IPS-11a (cell line): ENCODE data around the gene SPPL3.
"Not testable (repeated sequence)": the region's sequence is repeated elsewhere in the genome, so short reads cannot be mapped to it uniquely, and the experiment has no call there.

Experiments
- H3K4me3 ChIP-seq: one replicate; pipeline ENCODE4 v1.5.1; 2013; ENCODE audit warnings: low read depth, low read length, control low read depth

SPPL3 gene

DNA sequence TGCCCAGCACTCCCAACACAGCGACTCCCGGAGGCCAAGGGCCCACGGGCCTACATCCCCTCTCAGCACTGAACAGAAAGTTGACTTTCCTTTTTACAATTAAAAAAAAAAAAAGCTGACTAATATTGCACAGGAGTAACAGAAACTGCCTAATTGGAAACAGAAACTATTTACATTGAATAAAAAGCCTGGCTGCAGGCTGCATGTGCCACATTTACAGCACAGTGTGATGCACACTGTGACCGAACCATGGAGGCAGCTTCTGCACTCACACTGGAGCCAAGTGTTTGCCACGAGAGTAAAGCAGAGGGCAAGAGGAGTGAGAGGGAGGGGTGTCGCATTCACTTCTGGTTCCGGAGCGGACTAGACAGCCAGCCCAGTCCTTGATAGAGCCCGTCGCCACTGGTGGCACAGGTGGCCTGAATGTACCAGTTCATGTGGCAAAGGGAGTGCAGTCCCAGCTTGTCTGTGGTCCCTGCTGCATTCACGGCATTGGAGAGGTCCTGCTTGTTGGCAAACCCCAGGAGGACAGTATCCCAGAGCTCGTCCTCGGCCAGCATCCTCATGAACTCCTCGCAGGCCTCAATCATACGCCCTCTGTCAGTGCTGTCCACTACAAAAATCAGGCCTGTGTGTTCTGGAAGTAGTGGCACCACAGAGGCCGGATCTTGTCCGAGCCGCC, 59.2 kb downstream of the SPPL3 start:
- H3K4me3 ChIP-seq: no peak overlapping the region

DNA sequence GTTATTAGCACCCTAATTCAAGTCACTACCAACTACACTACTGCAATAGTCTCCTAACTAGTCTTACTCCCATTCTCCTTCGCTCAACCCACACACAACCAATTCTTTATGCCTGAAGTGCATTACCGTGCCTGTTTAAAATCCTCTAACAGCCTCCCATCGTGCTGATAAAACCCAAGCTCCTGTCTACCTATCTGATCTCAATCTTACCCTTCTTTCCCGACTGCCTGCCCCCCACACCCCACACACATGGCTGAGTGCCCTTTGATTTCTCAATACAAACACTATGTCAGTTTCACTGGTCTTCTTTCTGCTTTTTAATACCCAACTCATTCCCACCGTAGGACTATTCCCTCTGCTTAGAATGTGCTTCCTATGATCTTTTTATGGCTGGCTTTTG, 59.9 kb downstream of the SPPL3 start:
- no peak overlapping the region for H3K4me3 ChIP-seq

DNA sequence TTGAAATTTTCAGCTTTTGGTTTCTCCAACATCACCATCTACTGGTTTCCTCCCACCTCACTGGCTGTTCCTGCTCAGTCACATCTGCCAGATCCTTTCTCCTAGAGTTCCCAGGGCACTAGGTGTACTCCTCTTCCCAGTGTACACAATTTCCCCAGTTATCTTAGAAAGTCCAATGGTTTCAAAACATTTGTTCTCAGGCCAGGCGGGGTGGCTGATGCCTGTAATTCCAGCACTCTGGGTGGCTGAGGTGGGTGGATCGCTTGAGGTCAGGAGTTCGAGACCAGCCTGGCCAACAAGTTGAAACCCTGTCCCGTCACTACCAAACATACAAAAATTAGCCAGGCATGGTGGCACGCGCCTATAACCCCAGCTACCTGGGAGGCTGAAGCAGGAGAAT, 60.7 kb downstream of the SPPL3 start:
- no peak overlapping the region for H3K4me3 ChIP-seq

DNA sequence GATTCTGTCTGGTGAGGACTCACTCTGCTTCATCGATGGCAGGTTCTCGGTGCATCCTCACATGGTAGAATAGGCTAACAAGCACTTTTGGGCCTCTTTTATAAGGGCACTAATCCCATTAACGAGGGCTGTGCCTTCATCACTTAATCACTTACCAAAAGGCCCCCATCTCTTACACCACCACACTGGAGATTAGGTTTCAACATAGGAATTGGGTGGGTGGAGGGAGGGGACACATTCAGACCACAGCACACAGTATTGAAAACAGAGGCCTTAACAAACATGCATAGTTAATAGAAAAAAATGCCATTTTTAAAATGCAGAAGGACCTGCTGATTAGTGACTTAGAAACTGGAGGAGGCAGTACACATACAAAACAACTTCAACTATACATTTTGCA, 61.6 kb downstream of the SPPL3 start:
- no peak overlapping the region for H3K4me3 ChIP-seq

DNA sequence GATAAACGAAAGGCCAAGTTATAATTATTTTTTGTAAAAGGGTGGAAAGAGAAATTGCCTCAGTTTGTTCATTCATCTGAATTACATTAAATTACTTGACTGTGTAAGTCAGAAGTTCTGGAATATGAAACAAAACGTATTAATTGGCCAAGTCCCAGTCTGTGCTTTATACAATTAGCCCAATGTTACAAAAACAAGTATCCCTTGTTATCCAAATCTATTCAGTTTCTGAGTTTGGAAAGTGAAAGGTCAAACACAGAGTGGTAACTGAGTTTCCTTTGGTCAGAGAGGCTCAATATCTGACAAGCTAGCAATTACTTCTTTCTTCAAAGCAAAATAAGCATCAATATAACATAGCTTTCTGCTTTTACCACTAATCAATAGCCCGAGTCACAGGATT, 62.6 kb downstream of the SPPL3 start:
- no peak overlapping the region for H3K4me3 ChIP-seq

DNA sequence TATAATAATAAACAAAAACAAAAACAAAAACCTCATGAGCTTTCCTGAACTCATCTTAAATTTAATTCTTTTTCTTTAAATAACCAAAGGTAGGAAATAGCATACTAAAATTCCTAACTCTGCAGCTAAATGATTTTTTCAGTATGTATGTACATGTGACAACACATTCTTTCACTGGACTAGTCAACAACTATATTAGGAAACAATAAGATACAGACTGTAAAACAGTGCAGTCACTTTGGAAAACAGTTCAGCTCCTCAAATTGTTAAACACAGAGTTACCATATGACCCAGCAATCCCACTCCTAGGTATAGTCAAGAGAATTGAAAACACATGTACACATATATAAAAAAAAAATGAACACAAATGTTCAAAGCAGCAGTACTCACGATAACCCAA, 64.7 kb downstream of the SPPL3 start:
- no peak overlapping the region for H3K4me3 ChIP-seq

DNA sequence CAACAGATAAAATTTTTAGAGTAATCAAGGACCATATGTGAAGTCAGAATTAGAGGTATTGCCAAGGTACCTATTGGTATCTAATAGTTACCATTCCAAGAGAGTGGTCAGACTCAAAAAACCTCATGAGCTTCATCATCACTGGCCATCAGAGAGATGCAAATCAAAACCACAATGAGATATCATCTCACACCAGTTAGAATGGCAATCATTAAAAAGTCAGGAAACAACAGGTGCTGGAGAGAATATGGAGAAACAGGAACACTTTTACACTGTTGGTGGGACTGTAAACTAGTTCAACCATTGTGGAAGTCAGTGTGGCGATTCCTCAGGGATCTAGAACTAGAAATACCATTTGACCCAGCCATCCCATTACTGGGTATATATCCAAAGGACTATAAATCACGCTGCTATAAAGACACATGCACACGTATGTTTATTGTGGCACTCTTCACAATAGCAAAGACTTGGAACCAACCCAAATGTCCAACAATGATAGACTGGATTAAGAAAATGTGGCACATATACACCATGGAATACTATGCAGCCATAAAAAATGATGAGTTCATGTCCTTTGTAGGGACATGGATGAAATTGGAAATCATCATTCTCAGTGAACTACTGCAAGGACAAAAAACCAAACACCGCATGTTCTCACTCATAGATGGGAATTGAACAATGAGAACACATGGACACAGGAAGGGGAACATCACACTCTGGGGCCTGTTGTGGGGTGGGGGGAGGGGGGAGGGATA, 65.4 kb downstream of the SPPL3 start:
- H3K4me3 ChIP-seq: not testable (repeated sequence)

DNA sequence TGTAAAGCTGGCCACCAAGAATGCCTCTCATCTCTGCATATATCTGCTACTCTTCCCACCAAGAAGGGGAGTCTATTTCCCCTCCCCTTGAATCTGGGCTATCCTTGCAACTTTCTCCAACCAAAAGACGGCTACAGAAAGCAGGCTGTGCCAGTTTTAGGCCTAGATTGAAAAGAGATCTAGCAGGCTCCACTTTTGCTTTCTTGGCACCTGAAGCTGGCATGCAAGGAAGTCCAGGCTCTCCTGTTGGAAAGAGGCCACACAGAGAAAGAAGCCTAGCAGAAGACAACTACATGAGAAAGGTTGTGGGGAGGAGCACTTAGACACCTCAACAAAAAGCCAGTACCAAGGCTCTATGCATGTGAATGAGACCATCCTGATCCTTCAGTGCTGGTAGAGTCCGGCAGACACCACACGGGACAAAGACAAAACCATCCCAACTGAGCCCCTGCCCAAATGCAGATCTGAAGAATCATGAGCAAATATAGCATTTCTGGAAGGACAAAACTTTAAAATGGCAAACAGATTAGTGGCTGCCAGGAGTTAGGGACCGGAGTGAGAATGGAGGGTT, 68.0 kb downstream of the SPPL3 start:
- H3K4me3 ChIP-seq: no peak overlapping the region

DNA sequence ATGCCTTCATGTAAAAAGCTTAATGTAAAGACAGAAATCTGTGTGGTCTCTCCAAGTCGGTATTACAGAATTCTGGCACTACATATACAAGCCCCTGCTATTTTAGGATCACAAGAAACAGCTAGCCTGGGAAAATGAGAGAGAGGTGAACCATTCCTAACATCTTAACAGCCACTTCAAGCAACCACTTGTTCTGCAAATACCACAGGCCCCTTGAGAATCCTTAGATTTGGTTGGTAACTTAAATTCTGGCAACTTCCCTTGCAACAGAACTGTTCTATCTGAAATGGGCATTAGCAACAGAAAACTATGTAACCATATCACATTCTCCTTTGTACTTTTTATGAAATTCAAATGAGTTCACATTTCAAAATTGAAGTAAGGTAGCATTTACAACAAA, 68.5 kb downstream of the SPPL3 start:
- H3K4me3 ChIP-seq: no peak overlapping the region

DNA sequence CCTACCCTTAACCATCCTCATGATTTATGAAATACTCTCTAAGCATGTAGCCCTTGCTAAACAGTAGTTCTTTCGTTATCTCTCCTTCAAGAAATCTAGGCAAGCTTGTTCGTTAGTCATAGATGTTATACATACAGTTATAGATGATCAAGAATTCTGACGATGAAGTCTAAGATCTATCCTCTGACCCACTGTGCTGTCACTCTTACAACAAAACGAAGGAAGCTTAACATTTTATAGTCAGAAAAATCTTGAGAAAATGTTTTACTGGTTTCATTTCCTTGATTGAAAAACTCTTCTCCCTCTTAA, 68.9 kb downstream of the SPPL3 start:
- H3K4me3 ChIP-seq: no peak overlapping the region

DNA sequence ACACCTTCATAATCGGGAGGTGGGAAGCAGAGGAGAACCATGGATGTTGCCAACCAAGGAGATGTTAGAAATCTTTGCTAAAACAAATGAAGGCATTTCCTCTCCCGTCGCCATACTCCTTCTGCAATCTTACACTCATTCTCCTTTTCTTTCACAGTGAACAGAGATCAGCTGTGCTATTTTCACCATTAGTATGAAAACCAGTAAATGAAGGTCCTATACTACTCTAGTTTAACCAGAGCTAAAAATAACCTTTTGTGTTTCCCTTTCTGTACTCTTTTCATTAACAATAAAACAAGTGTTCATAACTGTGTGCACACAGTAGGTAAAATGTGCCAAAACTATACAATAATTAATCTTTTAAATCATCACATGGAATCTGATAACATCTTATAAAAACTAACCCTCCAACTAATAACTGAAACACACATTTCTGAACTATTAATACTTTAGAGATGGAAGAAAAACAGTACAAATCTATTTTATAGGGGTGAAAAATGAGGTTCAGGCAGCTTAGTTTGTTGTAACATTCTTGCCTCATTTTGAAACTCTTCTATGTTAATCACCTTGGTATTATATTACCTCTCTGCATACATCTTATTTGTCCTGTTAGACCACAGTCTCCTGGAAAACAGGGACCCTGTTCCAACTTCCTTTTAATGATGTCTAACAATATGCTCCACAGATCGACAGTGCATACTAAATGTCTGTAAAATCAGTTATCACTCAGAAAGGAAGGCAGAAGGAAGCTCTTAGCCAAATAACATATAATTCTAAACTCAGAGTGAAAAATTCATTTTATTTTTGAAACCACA, 69.5 kb downstream of the SPPL3 start:
- no peak overlapping the region for H3K4me3 ChIP-seq

DNA sequence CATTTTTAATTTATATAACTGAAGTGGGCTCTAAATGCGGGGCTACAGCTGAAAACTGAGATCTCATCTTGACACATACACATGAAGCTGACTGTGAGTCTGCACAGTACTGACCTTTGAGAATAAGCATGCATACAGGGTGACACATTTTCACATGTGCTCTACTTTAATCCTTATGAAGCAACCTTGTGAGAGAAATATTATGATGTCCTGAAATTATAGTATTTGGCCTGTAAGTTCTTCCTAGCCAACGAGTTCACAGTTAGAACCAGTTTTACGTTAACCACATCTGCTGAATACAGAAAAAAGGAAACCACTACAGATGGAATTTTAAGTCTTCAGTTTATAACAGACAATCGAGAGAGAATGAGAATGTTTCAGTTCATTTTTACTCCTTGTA, 70.3 kb downstream of the SPPL3 start:
- no peak overlapping the region for H3K4me3 ChIP-seq

DNA sequence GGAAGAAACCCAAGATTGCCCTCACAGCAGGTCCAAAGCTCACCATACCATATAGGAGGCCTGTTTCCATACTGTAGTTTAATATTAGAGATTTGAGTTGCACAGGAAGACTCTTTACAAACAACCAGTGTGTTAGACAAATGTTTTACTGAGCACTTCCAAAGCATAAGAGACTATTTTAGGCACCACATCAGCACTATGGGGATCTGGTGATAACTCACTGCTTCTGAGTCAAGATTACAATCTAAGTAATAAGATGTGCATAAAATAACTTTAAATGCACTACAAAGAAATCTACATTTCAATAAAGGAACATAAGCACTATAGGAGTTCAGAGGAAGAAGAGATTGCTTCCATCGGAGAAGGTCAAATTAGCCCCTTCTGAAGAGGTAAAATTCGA, 71.4 kb downstream of the SPPL3 start:
- H3K4me3 ChIP-seq: no peak overlapping the region

DNA sequence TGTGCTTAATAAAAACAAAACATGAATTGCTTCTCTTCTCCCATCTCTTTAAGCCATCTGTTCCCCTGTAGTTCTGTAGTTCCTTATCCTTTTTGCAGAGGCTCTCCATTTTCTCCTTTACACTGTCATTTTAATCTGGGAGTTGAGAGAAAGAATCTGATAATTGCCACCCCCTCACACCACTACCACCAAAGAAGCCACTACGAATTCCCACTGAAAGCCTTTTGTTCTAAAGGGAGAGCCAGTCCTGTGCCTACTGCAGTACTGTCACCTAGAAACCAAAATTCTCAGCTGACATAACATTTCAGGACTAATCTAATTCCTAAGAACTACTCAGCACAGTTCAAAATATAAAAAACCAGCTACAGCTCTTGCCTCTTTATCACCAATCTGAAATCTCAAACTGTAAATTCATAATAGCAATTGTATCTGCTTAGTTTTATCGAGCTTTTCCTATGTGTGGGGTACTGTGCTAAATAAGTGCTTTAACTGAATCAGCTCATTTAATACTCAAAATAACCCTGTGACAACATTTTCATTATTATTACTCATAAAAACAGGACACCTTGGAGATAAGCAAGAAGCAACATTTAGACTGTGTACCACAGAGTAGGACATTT, 72.4 kb downstream of the SPPL3 start:
- H3K4me3 ChIP-seq: no peak overlapping the region

DNA sequence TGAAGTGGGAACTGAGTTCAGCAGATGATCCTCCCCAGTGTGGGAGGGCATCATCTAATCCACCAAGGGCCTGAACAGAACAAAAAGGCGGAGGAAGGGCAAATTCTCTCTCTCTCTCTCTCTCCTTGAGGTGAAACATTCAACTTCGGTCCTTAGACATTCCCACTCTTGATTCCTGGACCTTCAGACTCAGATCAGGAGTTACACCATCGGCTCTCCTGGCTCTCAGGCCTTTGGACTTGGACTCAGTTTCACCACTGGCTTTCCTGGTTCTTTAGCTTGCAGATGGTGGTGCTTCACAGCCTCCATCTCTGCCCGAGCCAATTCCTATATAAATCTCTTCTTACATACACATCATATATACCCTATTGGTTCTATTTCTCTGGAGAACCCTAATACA, 73.2 kb downstream of the SPPL3 start:
- no peak overlapping the region for H3K4me3 ChIP-seq

DNA sequence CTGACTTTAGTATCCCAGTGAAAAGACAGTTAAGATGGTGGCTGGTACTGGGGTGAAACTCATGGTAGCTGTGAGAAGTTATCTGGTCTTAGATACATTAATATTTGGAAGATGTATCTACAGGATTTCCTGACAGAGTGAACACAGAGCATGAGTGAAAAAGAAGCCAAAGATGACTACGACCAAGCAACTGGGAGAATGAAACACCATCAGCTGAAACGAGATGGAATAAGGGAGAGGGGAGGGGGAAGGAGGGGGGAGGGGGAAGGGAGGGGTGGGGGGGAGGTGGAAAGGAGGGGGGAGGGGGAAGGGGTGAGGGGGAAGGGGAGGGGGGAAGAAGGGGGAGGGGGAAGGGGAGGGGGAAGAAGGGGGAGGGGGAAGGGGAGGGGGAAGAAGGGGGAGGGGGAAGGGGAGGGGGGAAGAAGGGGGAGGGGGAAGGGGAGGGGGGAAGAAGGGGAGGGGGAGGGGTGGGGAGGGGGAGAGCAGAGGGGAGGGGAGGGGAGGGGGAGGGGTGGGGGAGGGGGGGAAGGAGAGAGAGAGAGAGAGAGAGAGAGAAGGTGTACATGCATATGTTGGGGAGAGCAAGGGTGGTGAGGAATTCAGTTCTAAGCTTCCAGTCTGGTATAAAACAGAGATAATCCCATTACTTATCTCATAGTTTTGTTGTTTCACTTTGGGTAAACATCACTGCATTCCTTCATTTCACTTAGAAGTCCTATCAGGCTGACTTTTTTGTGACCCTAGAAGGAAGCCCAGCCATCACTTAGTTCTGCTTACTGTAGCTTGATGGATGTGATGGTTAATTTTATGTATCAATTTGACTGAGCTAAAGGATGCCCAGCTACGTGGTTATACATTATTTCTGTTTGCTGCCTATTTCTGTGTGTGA, 73.9 kb downstream of the SPPL3 start:
- H3K4me3 ChIP-seq: no peak overlapping the region

DNA sequence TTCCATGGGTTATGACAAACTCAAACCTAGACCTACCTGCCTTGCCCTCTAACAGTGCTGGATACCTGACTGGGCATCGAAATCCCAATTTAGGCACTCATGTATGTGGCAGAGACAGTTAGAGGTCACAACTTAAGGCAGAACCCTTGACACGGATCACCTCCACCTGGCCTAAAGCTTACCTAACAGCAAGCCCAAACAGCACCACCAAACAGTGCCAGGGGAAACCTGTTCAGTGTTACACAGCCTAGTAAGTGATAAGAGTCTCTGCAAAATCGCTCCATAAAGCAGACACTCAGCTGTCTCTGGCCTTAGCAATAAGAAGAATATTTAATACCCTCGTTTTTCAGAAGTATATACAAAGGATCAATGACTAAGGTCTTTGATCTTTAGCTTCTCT, 77.8 kb downstream of the SPPL3 start:
- no peak overlapping the region for H3K4me3 ChIP-seq

DNA sequence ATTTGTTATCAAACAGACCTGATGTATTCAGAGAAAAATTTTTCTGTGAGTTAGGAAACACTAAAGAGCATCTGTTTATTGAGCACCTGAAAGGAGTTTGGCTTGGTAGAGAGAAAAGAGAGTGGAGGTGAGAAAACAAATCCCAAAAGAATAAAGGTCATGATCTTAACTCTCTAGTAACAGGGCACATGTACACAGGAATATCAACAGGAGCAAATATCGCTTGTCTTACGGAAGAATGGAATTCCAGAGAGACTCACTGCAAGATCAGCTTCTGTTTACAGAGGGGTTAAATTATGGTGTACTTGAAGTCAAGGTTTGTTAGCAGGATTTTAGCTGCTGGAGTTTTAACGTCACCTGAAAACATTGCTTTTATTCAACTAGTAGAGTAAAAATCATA, 78.8 kb downstream of the SPPL3 start:
- no peak overlapping the region for H3K4me3 ChIP-seq

DNA sequence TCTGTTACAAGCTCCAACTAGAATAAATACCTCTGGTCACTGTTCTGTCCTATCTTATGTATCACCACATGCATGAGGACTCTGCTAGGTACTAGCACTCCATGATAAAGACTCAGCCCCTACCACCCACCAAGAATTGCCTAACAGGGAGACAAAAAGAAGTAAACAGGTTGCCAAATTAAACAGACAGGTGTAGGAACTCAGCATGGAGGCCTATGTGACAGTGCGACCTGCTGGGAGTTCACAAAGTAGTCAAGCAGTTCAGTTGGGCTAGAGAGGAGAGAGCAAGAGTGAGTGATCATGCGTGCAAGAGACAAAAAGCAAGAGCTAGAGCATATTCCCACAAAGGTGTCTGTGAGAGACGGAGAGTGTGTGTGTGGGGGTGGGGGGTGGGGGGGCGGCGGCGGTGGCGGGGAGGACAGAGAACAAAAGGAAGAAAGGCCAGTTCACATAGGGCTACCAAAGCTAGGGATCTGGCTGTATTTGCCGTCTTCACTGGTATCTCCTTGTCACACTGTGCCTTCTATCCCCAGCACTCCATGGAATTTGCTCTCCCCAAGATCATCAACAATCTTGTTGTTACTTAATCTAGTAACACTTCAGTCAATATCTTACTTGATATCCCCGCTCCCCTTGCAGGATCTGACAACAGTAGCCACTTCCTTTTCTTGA, 81.2 kb downstream of the SPPL3 start:
- no peak overlapping the region for H3K4me3 ChIP-seq

DNA sequence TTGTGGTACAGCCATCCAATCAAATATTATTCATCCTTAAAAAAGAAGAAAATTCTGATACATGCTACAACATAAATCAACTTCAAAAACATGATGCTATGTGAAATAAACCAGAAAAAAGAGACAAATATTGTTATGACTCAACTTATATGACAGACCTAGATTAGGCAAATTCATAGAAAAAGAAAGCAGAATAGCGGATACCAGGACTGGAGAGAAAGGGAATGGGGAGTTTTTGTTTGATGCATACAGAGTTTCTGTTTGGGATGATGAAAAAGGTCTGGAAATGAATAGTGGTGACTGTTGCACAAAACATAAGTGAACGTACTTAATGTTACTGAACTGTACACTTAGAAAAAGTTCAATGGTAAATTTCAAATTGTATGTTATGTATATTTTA, 82.3 kb downstream of the SPPL3 start:
- H3K4me3 ChIP-seq: no peak overlapping the region
